A549 (cell line): ENCODE results near the gene CACNA1S.

Source experiments
- EP300 ChIP-seq, 2 experiments: fragments of >200 bp; sonication (Bioruptor Twin); formaldehyde crosslinking; IDR thresholded peaks; 2 replicates in 1 of 2; 3 replicates in 1 of 2; pipeline ENCODE4 v1.6.1; 2016 to 2017
- HOXA7 ChIP-seq: fragments of 250-450 bp; sonication (Bioruptor Pico); IDR thresholded peaks from 2 replicates; pipeline ENCODE4 v1.5.0; 2020; ENCODE audit warnings: mild to moderate bottlenecking, moderate library complexity
- HOXB13 ChIP-seq: fragments of 250-450 bp; sonication (Bioruptor Pico); IDR thresholded peaks from 2 replicates; pipeline ENCODE4 v1.5.0; 2020; ENCODE audit warnings: low read depth, mild to moderate bottlenecking, moderate library complexity
- KDM5A ChIP-seq: fragments of 200-600 bp; sonication (generic); IDR thresholded peaks from 2 replicates; pipeline ENCODE4 v1.6.1; 2016; ENCODE audit warnings: antibody characterized with exemption, mild to moderate bottlenecking
- MAFK ChIP-seq: fragments of 450-650 bp; IDR thresholded peaks from 2 replicates; pipeline ENCODE4 v1.6.1; 2014; ENCODE audit not compliant: partially characterized antibody
- MYC ChIP-seq: IDR thresholded peaks from 2 replicates; pipeline ENCODE4 v1.6.1; 2012; ENCODE audit warnings: mild to moderate bottlenecking, inconsistent platforms, low read length, improper control_type of control experiment, borderline replicate concordance
- POLR2A ChIP-seq: IDR thresholded peaks from 2 replicates; pipeline ENCODE4 v1.6.1; 2012; ENCODE audit warnings: mild to moderate bottlenecking, low read length
- RAD21 ChIP-seq, 2 experiments: fragments of >200 bp in 1 of 2; sonication (Bioruptor Twin) in 1 of 2; formaldehyde crosslinking in 1 of 2; IDR thresholded peaks in 1 of 2; conservative IDR thresholded peaks in 1 of 2; 2 replicates in 1 of 2; 3 replicates in 1 of 2; pipeline ENCODE4 v1.6.1; 2012 to 2018; ENCODE audit warnings: inconsistent platforms in 1 of 2
- RFX5 ChIP-seq: fragments of 450-650 bp; IDR thresholded peaks from 2 replicates; pipeline ENCODE4 v1.7.1; 2014; ENCODE audit warnings: antibody characterized with exemption, mild to moderate bottlenecking, moderate library complexity
- TF ChIP-seq, protein P1 (sequence below): fragments of 200-600 bp; sonication (generic); IDR thresholded peaks from 2 replicates; pipeline ENCODE4 v1.6.1; 2016; ENCODE audit warnings: antibody characterized with exemption, mild to moderate bottlenecking, moderate library complexity
- TF ChIP-seq, protein P2 (sequence below): fragments of 450-650 bp; IDR thresholded peaks from 2 replicates; pipeline ENCODE4 v1.6.1; 2014; ENCODE audit warnings: antibody characterized with exemption
- TF ChIP-seq, protein P3 (sequence below): fragments of >200 bp; sonication (Bioruptor Twin); formaldehyde crosslinking; IDR thresholded peaks from 3 replicates; pipeline ENCODE4 v1.5.1; 2016

DNA sequence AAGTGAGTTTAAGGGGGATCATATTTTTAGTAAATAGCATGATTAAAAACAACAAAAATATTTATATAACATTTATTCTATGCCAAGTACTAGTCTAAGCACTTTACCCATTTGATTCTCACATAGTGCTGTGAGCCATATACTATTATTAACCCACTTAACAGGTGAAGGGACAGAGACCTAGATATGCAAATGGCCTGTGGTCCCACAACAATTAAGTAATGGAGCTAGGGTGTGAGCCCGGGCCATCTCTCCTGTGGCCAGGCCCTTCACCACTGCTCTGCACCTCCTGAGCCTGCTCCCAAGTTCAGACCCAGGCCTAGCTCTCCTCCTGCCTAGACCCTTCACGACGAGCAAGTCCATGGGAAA lies 14.2 kb upstream of the CACNA1S start:
- TF ChIP-seq MYC (no peak), HOXA7 (no peak), POLR2A (no peak), HOXB13 (CRISPR knock-in tag) (no peak), EP300 (IDR thresholded peaks at IDR 0.05) (no peak), RFX5 (no peak), KDM5A (no peak), RAD21 (conservative IDR thresholded peaks at IDR 0.05 in 1 of 2, IDR thresholded peaks at IDR 0.05 in 1 of 2) (no peak), MAFK (no peak)
- TF ChIP-seq, protein P1, sequence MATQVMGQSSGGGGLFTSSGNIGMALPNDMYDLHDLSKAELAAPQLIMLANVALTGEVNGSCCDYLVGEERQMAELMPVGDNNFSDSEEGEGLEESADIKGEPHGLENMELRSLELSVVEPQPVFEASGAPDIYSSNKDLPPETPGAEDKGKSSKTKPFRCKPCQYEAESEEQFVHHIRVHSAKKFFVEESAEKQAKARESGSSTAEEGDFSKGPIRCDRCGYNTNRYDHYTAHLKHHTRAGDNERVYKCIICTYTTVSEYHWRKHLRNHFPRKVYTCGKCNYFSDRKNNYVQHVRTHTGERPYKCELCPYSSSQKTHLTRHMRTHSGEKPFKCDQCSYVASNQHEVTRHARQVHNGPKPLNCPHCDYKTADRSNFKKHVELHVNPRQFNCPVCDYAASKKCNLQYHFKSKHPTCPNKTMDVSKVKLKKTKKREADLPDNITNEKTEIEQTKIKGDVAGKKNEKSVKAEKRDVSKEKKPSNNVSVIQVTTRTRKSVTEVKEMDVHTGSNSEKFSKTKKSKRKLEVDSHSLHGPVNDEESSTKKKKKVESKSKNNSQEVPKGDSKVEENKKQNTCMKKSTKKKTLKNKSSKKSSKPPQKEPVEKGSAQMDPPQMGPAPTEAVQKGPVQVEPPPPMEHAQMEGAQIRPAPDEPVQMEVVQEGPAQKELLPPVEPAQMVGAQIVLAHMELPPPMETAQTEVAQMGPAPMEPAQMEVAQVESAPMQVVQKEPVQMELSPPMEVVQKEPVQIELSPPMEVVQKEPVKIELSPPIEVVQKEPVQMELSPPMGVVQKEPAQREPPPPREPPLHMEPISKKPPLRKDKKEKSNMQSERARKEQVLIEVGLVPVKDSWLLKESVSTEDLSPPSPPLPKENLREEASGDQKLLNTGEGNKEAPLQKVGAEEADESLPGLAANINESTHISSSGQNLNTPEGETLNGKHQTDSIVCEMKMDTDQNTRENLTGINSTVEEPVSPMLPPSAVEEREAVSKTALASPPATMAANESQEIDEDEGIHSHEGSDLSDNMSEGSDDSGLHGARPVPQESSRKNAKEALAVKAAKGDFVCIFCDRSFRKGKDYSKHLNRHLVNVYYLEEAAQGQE: no peak
- TF ChIP-seq, protein P2, sequence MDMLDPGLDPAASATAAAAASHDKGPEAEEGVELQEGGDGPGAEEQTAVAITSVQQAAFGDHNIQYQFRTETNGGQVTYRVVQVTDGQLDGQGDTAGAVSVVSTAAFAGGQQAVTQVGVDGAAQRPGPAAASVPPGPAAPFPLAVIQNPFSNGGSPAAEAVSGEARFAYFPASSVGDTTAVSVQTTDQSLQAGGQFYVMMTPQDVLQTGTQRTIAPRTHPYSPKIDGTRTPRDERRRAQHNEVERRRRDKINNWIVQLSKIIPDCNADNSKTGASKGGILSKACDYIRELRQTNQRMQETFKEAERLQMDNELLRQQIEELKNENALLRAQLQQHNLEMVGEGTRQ: no peak
- TF ChIP-seq, protein P3, sequence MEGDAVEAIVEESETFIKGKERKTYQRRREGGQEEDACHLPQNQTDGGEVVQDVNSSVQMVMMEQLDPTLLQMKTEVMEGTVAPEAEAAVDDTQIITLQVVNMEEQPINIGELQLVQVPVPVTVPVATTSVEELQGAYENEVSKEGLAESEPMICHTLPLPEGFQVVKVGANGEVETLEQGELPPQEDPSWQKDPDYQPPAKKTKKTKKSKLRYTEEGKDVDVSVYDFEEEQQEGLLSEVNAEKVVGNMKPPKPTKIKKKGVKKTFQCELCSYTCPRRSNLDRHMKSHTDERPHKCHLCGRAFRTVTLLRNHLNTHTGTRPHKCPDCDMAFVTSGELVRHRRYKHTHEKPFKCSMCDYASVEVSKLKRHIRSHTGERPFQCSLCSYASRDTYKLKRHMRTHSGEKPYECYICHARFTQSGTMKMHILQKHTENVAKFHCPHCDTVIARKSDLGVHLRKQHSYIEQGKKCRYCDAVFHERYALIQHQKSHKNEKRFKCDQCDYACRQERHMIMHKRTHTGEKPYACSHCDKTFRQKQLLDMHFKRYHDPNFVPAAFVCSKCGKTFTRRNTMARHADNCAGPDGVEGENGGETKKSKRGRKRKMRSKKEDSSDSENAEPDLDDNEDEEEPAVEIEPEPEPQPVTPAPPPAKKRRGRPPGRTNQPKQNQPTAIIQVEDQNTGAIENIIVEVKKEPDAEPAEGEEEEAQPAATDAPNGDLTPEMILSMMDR: no peak
